Adipocyte (in vitro differentiated cells): ENCODE measurements around the gene NGEF.

Experiments
- DNase-seq: peaks from one replicate; pipeline ENCODE4 v3.0.0-alpha.2; 2015; ENCODE audit warnings: low read depth
- H3K27me3 ChIP-seq: replicated peaks from 2 replicates; pipeline ENCODE4 v1.7.0; 2013; ENCODE audit warnings: mild to moderate bottlenecking, low read length, moderate library complexity; ENCODE audit not compliant: control insufficient read depth, insufficient read depth
- H3K36me3 ChIP-seq: 2 replicates; pipeline ENCODE4 v1.7.0; 2013; ENCODE audit warnings: low read length, mild to moderate bottlenecking, moderate library complexity; ENCODE audit not compliant: control insufficient read depth, insufficient read depth, severe bottlenecking
- H3K4me1 ChIP-seq: 2 replicates; pipeline ENCODE4 v1.7.0; 2013; ENCODE audit warnings: mild to moderate bottlenecking, low read length, moderate library complexity; ENCODE audit not compliant: control insufficient read depth, insufficient read depth
- H3K4me3 ChIP-seq: 2 replicates; pipeline ENCODE4 v1.7.0; 2013; ENCODE audit warnings: mild to moderate bottlenecking, low read length, moderate library complexity
- H3K9ac ChIP-seq: 2 replicates; pipeline ENCODE4 v1.7.0; 2013; ENCODE audit warnings: mild to moderate bottlenecking, low read length, moderate library complexity
- H3K9me3 ChIP-seq: 2 replicates; pipeline ENCODE4 v1.7.0; 2013; ENCODE audit warnings: mild to moderate bottlenecking, low read length, moderate library complexity; ENCODE audit not compliant: control insufficient read depth

NGEF gene

DNA sequence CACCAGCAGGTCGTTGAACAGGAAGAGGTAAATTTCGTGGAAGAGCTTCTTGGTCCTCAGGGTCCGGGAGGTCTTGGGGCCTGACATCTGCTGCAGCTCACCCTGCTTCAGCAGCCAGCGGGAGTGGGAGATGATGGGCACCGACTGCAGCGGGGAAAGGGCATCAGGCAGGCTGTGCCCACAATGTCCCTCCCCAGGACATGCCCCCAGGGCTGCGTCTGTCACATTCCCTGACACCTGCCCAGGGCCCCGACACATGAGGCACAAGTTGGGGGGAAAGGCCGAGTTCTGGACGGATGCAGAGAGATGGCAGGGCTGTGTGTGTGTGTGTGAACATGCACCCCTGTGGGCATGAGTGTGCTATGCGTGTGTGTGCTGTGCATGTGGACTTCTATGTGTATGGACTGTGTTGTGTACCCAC, 129.0 kb downstream of the NGEF start:
- peaks cover 14% of the 10 kb centered on the region for H3K27me3 ChIP-seq
- no peaks in the 10 kb centered on the region for H3K9me3 ChIP-seq
- no peak overlapping the region for H3K4me3 ChIP-seq
- H3K9ac ChIP-seq = no peak overlapping the region
- no peaks in the 10 kb centered on the region for H3K4me1 ChIP-seq
- no peak for DNase-seq
- no peaks in the 10 kb centered on the region for H3K36me3 ChIP-seq

DNA sequence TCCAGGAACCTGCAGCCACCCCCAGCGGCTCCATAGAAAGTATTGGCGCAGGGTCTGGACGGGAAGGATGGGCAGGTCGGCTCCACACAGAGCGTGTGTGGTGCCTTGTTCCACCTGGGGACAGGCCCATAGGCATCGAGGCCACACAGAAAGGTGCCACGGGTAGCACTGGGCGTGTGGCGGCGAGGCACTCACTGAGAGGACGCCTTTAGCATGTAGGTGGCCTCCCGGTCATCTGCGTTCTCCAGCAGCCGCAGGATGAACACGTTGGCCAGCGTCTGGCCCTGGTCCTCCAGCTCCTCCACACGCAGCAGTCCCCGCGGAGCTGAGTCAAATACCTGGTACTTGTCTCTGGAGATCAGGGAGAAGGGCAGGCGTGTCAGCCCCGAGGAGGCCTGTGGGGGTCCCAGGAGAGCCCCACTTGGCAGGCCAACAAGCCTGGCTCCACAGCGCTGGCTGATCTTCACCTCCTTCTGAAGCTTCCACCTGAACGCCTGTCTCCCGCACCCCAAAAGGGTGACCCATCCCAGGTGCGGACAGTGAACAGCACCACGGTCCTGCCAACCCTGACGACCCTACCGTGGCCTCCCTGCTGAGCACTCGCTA, 129.8 kb downstream of the NGEF start:
- no peaks in the 10 kb centered on the region for H3K36me3 ChIP-seq
- no peak for DNase-seq
- H3K9me3 ChIP-seq = no peaks in the 10 kb centered on the region
- no peak overlapping the region for H3K4me3 ChIP-seq
- H3K9ac ChIP-seq = no peak overlapping the region
- H3K4me1 ChIP-seq = no peaks in the 10 kb centered on the region
- H3K27me3 ChIP-seq = peaks cover 14% of the 10 kb centered on the region

DNA sequence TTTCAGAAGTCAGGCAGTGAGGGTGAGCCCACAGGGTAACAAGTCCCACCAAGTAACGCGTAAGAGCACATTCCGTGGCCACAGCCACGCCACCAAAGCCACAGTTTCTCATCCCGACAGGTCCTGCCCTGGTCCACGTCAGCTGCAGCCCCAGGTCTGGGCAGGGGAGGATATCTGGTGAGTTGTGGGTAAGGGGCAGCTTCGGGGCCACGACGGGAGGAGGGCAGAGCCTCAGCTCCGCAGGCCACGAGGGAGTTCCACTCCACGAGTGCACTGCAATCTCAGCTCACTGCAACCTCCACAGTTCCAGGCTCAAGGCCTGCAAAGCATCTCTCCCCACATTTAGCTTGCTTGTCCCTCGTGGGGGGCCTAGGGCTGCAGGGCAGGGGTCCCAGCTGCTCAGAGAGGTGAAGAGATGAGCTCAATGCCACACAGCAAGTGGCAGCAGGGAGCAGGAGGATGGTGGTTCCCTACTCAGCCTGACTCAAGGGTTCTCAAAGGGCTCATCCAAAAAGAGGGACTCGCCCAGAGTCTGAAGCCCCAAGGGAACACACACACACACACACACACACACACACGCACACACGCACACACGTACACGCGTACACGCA, 130.4 kb downstream of the NGEF start:
- Histone ChIP-seq H3K9ac (no peak overlapping the region), H3K36me3 (no peaks in the 10 kb centered on the region), H3K9me3 (no peaks in the 10 kb centered on the region), H3K27me3 (peaks cover 14% of the 10 kb centered on the region), H3K4me3 (no peak overlapping the region), H3K4me1 (no peaks in the 10 kb centered on the region)
- no peak for DNase-seq

DNA sequence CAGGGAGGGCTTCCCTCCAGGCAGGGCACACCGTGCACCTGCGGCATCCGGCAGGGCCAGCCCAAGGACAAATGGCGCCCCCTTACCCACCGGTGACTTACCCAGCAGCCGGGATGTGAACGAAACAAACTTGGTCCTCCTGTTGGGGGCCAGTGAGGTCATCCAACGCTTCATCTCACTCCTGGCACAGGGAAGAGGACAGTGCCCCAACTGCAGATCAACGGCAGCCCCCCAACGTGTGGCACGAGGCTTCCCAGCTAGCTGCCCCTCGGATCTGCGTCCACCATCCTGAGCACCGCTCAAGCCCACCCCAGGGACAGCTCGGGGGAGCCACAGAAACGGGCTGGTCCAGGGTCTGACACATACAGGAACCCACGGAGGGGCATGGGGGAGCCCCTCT, 131.0 kb downstream of the NGEF start:
- peaks cover 14% of the 10 kb centered on the region for H3K27me3 ChIP-seq
- no peaks in the 10 kb centered on the region for H3K4me1 ChIP-seq
- no peaks in the 10 kb centered on the region for H3K36me3 ChIP-seq
- H3K4me3 ChIP-seq = no peak overlapping the region
- no peak overlapping the region for H3K9ac ChIP-seq
- DNase-seq = no peak
- no peaks in the 10 kb centered on the region for H3K9me3 ChIP-seq

DNA sequence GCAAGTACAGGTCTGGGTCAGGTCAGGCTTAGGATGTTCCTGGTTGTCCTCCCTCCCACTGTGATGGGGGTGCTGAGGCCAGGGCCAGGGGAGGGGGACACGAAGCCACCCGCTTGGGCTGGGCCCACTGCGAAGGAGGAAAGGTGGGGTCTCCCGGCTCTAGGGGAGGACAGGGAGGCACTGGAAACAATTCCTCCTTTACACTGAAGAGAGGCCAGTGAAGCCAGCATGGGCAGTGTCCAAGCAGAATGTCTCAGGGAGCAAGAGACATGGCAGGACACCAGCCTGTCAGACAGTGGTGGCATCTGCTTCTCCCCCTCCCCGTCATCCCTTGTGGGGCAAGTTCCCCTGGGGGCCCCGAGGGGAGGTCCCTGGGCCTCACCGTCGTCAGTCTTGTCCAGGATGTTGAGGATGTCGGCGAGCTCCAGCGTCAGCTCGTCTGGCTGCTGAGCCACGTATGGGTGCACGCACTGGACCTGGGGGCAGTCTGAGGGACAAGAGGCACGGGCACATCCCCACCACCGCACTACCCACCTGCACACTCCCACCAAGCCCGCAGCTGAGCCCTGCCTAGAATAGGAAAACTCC, 132.2 kb downstream of the NGEF start:
- Histone ChIP-seq H3K4me3 (no peak overlapping the region), H3K9me3 (no peaks in the 10 kb centered on the region), H3K9ac (no peak overlapping the region)

DNA sequence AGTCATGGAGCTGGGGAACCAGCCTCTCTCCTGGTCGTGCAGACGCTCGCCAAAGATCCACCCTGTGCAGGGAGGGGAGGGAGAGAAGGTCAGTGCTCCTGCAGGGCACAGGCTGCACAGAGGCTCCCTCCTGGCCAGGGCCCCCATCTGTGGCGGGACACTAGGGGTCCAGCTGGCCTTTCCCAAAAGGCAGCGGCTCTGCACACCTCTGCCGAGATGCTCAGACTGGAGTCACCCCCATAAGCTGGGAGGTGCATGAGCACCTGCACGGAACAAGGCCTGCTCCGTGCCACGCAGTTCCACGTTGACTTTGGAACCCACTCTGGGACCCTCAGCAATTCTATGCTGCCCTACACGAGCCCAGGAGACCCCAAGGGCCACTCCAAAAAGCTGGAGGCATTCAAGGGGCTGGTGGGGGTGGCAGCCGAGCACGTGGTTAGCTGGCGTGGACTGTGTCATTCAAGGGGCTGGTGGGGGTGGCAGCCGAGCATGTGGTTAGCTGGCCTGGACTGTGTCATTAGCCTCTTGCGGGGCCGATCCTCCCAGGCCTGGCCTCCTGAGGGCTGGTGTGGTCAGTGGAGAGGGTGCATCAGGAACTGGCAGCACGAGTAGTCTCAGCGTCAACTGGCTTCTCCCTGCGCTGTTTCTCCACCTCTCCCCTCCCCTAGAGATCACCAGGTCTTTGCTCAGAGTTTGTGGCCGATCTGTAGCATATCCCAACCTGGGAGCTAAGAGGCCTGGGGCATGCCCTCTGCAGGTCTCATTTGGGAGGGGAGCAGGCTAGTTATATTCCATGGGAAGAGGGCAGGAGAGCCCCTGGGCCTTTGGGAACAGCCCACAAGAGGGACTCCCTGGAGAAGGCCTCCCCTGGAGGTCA, 133.2 kb downstream of the NGEF start:
- no peaks in the 10 kb centered on the region for H3K4me1 ChIP-seq
- no peak overlapping the region for H3K9ac ChIP-seq
- no peaks in the 10 kb centered on the region for H3K9me3 ChIP-seq
- H3K4me3 ChIP-seq = no peak overlapping the region
- peaks cover under 1% of the 10 kb centered on the region for H3K27me3 ChIP-seq
- DNase-seq = no peak
- no peaks in the 10 kb centered on the region for H3K36me3 ChIP-seq

More for the DNA sequence above, 132.2 kb downstream of the NGEF start:
- Histone ChIP-seq H3K27me3 (peaks cover 11% of the 10 kb centered on the region), H3K4me1 (no peaks in the 10 kb centered on the region), H3K36me3 (no peaks in the 10 kb centered on the region)
- no peak for DNase-seq

DNA sequence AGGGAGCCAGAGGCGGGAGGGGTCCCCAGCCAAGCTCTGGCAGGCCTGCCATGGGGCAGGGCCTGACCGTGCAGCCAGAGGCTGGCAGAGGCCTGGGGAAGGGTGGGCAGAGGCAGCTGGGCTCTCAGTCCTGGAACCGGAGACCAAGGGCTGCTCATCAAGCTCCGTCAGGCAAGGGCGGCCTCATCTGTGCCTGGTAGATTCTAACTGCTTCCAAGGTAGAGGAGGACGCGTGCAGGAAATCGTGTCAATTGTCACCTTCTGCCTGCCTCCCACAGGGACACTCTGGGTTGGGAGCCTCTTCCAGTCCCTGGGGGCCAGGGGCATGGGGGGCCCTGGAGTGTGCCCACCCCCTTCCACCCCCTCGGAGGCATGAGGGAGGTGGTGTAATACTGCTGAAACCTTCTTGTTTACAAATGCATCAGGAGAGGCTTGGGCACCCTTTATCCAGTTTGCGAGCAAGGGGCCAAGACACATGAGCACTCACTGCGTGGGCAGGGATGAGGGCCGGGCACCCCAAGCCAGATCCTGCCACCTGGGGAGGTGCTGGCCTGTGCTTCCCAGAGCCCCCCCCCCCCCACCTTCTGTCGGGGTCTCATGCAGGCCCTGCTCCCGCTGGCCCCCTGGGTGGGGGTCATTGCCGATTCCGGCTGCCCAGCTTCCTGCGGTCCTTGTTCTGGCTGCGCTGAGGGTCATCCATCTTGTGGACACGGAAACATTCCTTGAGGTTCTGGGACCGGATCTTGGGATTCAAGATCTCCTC, 134.0 kb downstream of the NGEF start:
- H3K27me3 ChIP-seq = no peaks in the 10 kb centered on the region
- H3K9ac ChIP-seq = no peak overlapping the region
- no peaks in the 10 kb centered on the region for H3K9me3 ChIP-seq
- H3K36me3 ChIP-seq = no peaks in the 10 kb centered on the region
- no peaks in the 10 kb centered on the region for H3K4me1 ChIP-seq
- H3K4me3 ChIP-seq = no peak overlapping the region
- DNase-seq = no peak

DNA sequence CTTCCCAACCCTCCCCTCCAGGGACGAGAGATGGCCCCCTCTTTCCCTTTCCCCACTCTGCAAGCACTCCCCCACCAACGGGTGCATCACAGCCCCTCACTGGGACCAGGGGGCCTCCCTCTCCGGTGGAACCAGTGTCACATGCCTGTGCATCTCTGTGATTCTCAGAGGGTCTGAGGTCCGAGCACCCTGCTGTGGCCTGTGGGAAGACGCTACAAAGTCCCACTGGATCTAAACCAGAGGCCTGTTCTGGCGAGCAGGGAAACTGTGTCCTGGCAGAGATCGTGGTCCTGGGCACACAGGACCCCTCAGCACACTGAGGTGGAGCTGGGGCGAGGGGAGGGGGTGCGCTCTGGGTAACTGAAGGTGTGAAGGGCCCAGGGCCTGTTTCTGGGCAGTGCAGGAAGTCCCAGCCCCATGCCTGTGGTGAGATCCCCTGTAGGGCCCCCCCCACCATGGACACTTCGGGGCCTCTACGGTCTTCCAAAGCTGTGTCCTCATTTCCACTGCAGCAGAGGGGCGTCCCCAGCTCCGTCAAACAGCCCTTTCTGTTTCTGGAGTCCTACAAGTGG, 135.0 kb downstream of the NGEF start:
- H3K36me3 ChIP-seq = no peaks in the 10 kb centered on the region
- no peaks in the 10 kb centered on the region for H3K27me3 ChIP-seq
- H3K9ac ChIP-seq = no peak overlapping the region
- no peak for DNase-seq
- no peaks in the 10 kb centered on the region for H3K4me1 ChIP-seq
- no peak overlapping the region for H3K4me3 ChIP-seq
- no peaks in the 10 kb centered on the region for H3K9me3 ChIP-seq

DNA sequence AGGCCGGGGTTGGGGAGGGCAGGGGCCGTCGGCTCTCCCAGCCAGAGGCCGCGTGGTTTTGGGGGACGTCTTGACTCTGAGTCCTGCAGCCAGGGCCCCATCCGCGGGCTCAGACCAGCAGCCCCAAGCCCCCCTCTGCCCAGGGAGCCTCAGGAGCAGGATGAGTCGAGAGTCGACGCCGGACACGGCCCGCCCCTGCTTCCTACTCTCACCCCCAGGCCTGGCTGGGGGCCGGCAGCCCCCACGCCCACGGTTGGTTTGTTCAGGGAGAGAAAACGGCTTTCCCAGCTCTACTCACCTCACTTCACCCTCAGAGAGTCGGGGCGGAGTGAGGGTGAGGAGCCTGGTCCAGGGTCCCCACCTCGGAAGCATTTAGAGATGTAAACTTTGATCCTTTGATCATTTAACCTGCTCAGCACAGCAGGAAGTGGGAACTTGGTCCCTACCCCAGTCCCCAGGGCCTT, 136.0 kb downstream of the NGEF start:
- Histone ChIP-seq H3K4me3 (no peak overlapping the region), H3K4me1 (no peaks in the 10 kb centered on the region), H3K9me3 (no peaks in the 10 kb centered on the region), H3K36me3 (no peaks in the 10 kb centered on the region), H3K27me3 (no peaks in the 10 kb centered on the region), H3K9ac (no peak overlapping the region)
- no peak for DNase-seq

DNA sequence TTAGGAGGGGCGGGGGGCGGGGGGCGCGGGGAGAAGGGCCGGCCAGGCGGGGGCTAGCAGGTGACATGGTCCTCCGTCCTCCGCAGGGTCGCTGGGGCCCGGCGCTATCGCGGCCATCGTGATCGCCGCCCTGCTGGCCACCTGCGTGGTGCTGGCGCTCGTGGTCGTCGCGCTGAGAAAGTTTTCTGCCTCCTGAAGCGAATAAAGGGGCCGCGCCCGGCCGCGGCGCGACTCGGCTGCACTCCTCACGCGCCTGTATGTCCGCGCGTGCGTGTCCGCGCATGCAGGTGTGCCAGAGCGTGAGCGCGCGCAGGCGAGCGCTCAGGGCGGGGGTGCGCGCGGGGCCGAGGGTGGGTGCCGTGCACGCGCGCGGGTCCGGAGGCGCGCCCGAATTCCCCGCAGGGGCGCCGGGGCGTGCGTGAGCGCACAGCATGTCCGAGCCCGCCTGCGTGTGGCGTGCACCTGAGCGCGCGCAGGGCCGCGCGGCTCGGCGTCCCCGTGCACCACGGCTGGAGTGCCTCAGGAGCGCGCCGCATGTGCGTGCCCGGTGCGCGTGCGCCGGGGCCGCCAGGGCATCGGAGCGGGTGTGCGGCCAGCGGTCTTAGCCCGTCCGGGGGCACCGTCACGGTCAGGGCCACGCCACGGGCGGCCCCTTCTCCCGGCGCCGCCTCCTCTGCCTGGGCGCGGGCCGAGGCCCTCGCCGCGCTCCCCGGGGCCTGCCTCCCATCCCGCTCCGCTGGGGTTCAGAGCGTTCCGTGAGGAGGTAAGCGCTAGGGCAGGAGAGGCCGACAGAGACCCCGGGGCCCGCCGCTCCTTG, 136.7 kb downstream of the NGEF start:
- no peaks in the 10 kb centered on the region for H3K4me1 ChIP-seq
- no peaks in the 10 kb centered on the region for H3K36me3 ChIP-seq
- no peaks in the 10 kb centered on the region for H3K27me3 ChIP-seq
- no peak overlapping the region for H3K9ac ChIP-seq
- peak overlapping the region; percentile 71 for H3K4me3 ChIP-seq
- peak; percentile 35 for DNase-seq
- no peaks in the 10 kb centered on the region for H3K9me3 ChIP-seq
